Measurements from ENCODE around the gene VIPR2. TPM values are rescaled to one million over a fixed set of nuclear protein-coding genes. Genes with fewer than 3 reads are reported as not detected.
"Not testable (repeated sequence)": the region's sequence is repeated elsewhere in the genome, so short reads cannot be mapped to it uniquely, and the experiment has no call there.

The VIPR2 gene, protein sequence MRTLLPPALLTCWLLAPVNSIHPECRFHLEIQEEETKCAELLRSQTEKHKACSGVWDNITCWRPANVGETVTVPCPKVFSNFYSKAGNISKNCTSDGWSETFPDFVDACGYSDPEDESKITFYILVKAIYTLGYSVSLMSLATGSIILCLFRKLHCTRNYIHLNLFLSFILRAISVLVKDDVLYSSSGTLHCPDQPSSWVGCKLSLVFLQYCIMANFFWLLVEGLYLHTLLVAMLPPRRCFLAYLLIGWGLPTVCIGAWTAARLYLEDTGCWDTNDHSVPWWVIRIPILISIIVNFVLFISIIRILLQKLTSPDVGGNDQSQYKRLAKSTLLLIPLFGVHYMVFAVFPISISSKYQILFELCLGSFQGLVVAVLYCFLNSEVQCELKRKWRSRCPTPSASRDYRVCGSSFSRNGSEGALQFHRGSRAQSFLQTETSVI
- not detected in 2 replicates for total RNA-seq
- not detected for polyA plus RNA-seq (2012)

DNA sequence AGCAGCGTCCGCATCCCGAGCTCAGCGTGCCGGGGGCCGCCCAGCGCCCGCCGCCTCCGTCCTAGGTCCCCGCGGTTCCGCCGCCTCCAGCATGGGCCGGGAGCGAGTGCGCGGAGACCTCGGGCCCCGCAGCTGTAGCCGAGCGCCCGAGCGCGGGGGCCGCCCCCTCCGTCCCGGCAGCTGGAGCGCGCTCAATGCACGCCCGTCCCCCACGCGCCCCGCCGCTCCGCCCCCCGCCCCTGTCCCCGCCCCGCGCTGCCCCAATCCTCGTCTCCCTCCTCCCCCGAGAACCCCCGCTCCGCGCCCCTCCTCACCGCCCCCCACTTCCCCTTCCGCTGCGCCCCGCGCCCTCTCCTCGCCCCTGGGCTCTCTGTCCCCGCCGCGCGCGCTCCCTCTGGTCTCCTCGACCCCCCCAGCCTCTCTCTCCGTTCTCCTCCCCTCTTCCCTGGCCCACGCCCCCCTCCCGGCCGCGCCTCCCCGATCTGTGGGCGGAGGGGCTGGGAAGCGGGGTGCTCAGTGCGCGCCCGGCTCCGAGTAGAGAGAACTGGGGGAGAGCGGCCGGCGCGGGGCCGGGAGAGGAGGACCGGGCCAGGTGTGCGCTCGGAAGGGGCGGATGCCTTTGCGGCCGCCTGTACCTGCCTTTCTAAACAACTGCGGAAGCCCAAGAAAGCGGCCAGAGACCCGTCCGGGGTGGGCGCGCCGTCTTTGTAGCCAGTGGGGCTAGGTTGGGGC is at the start of gene VIPR2:
Gene VIPR2, minus strand, starts transcription at position 110 of the 732 bp plus-strand sequence. Its CDS starts 96 bp downstream, at position 14.
- no peak for DNase-seq (ENCODE audit: low read depth)

DNA sequence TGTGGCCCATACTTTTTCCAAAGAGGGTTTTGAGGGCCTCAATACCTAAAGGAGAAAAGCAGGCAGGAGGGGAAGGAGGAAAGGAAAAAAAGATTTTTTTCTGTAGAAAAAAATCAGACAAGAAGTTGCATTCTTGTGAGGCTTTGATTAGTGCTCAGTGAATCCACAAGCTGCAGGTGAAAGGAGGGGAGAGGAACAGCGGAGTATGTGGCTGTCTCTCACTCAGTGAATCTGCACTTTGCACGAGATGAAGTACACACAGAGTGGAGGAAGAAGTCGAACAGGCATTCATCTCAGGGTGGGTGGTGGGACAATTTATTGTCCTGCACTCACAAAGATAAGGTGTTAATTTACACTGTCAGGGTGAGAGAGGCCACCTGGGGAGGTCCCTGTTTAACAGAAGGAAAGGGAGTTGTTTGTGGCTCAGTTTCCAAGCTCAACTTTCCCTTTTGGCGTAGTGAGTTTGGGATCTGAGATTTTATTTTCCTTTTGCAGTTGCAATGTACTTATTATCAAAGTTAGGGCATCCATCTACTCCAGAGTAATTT is 49.0 kb upstream of the VIPR2 start:
- no peak for DNase-seq (ENCODE audit: low read depth)

DNA sequence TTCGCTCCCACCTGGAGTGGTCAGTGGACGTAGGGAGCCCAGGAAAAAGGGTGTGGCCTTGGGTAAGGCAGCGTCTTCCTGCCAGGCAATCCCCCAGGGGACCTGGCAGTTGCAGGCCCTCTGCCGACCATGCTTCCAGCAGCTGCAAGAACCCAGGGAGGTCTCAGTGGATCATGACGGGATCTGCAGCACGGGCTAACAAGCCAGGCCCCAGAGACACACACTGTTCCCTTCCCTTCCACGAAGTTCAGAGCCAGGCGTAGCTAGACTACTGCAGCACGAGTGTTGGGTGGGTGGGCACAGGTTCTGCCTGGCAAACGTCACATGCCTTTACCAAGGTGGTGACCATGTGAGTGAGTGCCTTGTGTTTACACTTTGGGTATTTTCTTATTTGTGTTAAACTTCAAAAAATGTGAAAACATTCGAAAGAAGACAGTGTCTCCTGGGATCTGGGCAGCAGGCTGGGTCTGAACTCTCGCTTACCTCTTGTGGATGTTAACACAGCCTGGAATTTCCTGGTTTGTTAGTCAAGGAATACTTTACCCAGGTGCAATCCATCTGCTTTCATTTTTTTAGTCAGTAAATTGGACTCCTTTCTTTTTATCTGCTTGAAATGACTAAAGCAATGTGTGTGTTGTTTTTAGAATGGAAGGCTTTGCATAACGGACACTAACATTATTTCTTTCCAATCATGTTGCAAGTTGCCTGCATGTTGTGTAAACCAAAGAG is 48.2 kb upstream of the VIPR2 start:
- no peak for DNase-seq (ENCODE audit: low read depth)

DNA sequence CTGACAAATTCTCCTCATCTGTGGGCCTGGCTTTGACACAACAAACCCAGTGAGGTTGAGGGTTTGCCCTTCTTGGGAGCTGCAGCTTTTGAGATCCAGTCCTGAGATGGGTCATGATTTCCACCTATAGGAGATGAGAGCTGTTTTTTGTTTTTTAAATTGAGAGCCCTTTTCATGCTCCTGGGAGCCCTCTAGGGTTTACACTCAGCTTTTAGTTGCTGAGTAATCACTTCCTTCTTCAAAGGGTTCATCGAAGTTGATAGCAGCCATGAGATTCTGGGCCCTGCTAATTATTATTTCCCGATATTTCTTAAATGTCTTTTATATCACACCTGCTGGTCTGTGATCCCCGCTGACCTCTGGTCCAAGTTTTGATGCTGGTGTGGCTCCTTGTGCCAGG is 47.3 kb upstream of the VIPR2 start:
- no peak for DNase-seq (ENCODE audit: low read depth)

DNA sequence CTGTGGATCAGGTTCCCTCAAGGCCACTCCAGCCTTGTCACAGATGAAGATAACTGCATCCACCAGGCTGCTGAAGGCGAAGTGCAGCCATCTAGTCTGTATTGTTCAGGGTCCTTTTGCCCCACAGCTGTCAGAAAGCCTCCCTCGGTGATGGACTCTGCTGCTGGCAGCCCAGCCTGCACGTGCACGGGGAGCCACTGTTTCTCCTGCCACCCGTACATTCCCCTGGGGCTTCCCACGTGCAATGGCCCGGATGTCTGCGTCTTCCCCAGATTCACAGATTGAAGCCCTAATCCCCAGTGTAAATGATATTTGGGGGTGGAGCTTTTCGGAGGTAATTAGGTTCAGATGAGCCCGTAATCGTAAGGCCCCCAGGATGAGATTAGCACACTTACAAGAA is 46.6 kb upstream of the VIPR2 start:
- DNase-seq (ENCODE audit: low read depth) = no peak

DNA sequence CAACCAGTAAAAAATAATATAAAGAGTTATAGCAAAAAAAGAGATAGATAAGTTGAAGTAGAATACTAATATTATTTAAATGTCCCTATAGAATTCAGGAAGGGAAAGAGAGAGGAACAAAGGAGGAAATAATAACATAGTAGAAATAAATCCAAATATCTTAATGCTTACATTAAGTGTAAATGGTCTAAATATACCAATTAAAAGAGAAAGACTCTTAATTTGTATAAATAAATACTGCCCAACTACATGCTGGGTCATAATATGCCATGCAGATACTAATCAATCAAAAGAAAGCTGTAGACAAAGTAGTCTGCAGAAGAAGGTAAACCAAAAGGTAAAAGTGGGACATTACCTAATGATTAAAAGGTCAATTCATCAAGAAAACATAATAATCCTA is 43.3 kb upstream of the VIPR2 start:
- no peak for DNase-seq (ENCODE audit: low read depth)

DNA sequence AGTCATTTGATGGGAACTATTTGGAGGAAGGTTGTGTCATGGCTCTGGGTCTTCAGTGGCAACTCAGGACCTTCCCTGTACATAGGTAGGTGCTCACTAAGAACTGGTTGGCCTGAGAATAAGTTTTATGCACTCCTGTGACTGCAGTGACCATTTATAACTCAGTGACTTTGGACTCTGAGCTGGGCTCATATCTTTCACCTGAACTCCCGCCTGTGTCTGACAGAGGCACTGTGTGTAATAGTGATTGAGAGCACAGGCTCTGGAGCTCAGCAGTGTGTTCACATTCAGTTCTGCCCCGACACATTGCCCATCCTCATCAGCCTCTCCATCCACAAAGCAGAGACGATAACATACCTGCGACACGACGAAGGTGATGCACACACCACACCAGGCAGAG is 34.6 kb upstream of the VIPR2 start:
- DNase-seq (ENCODE audit: low read depth) = no peak

DNA sequence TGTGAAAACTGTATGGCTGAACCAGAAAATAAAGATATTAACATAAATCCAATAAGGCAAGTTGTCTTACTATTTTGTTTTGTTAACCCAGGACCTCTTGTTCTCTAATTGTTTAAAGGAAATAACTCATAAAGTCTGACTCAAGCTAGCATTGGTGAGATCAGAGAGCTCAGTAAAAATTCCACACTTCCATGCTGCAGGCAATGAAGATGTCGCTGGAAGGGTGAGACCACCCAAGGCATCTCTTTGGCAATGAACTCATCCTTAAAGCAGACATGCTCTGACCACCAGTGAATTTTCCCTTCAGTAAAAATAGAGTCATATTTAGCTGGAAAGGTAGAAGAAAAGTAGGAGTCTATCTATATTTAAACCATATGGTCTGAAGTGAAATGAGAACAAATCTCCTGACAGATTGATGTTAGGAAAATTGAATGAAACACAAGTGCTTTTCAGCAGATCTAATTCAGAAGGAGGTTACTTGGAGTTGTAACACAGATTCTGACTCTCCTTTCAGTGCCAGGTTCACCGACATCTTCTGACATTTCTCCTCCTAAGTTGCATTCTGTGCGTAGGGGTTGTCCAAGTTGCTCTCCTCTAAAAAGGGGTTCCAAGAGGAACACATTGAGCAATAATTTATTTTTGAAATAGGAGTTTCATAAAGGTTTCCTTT is 32.8 kb upstream of the VIPR2 start:
- DNase-seq (ENCODE audit: low read depth) = no peak

DNA sequence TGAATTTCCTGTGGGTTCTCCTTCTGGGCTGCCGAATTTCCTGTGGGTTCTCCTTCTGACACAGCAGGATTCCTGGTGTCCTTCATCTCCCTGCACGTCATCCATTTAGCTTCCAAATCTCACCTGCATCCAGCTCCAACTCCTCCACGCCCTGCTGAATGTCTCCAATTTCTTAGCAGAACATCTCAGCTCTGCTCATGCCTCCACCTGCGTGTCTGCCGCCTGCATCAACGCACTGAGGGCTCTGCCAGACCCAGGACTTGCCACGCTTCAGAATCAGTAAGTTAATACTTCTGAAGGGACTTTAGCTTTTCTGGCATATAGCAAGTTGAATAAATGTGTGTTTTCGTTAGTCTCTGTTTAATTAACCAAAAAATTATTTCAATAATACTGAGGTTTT is 31.1 kb upstream of the VIPR2 start:
- no peak for DNase-seq (ENCODE audit: low read depth)

DNA sequence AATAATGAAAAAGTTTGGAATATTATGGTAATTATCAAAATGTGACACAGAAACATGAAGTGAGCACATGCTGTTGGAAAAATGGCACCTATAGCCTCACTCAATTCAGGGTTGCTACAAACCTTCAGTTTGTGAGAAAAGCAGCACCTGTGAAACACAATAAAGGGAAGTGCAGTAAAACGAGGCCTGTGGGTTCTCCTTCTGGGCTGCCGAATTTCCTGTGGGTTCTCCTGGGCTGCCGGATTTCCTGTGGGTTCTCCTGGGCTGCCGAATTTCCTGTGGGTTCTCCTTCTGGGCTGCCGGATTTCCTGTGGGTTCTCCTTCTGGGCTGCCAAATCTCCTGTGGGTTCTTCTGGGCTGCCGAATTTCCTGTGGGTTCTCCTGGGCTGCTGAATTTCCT is 30.4 kb upstream of the VIPR2 start:
- DNase-seq (ENCODE audit: low read depth) = not testable (repeated sequence)

DNA sequence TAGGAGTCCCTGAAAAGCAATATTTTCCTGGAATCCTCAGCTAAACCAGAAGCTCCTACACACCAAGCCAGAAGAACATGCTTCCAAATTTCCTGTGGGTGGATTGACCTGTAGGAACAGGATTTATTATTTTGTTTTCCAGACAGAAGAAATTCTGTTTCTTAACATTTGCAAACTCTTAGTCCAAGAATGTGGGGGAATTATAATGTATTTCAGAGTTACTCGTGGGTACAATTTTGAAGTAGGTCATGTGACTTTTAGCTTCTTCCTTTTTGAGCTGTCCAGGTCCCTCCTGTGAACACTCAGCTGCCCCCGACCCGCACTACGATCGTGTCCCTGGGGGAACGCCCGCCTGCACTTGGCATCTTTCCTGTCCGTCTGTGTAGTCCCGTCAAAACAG is 27.7 kb upstream of the VIPR2 start:
- DNase-seq (ENCODE audit: low read depth) = no peak

DNA sequence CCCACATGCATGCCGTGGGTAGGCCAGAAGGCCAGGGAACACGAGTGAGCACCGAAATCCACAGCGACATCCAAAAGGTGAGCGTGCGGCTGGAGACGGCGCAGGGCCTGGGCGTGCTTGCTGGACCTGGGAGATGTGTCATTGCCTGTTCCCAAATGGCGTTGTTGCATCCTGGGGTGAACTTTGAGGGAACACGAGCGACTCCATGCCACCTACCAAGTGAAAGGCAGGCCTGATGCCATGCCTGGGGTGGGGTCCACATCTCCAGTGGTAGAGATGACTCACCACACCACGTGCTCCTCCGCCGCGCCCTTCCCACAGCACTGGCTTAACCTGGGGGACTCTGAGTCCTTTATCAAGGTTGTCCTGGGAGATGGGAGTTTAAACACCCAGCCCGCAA is 24.7 kb upstream of the VIPR2 start:
- no peak for DNase-seq (ENCODE audit: low read depth)

DNA sequence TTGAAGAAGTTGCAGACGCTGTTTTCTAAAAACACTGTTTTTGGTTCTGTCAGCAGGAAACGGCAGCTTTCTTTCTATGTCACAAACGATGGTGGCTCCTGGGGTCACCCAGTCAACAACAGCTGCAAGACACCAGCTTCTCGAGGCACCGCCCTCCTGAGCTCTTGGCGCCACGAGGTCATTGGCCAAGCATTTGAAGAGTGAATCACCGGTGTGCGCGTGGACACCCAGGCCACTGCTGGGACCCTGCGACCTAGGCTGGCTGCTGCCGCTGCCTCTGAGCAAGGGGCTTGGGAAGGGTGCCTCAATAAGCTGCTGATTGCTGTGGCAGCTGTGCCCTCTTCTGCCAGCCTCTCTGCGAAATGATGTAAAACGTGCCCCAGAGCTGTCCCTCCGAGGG is 22.5 kb upstream of the VIPR2 start:
- DNase-seq (ENCODE audit: low read depth) = no peak

DNA sequence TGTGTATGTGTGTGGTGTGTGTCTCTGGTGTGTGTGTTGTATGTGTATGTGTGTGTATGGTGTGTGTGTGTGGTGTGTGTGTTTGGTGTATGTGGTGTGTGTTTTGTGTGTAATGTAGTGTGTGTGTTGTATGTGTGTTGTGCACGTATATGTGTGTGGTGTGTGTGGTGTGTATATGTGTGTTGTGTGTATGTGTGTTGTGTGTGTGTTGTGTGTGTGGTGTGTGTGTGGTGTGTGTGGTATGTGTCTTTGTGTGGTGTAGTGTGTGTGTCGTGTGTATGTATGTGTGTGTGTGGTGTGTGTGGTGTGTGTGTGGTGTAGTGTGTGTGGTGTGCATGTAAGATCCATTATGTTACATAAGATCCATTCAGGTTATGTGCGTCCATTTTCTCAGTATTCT is 21.9 kb upstream of the VIPR2 start:
- DNase-seq (ENCODE audit: low read depth) = no peak

DNA sequence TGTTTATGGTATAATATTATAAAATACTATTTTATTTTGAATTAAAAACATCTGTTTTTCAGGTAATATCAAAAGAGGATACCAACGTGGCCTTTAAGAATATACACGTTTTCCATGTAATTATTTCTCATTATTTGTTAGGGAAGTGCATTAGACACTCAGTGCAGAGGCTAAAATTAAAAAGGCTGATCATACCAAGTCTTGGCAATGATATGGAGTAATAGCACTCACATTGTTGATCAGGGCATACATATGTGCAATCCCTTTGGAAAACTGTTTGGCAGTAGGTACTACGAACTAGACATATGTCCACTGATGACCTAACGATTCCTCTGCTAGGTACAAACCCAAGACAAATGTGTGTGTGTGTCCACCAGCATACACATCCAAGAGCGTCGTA is 20.7 kb upstream of the VIPR2 start:
- DNase-seq (ENCODE audit: low read depth) = no peak

DNA sequence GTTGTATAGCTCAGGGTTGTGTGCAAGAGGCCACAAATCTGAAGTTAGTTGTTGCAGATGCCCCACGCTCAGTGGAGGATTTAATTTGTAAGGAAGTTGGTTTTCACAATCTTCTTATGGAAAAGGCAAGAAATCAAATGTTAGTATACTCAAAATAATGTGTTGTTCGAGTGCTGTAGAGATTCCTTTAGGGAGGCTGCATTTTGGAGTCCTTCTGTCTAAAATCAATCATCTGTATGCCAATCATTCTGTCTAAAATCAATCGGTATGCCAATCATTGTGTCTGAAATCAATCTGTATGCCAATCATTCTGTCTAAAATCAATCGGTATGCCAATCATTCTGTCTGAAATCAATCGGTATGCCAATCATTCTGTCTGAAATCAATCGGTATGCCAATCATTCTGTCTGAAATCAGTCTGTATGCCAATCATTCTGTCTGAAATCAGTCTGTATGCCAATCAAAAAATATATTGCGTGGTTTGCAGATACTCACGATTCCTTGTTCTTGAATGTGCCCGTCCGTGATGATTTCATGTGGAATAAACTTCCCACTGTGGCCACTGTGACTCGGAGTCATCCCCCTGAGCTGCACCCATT is 19.1 kb upstream of the VIPR2 start:
- DNase-seq (ENCODE audit: low read depth) = not testable (repeated sequence)

DNA sequence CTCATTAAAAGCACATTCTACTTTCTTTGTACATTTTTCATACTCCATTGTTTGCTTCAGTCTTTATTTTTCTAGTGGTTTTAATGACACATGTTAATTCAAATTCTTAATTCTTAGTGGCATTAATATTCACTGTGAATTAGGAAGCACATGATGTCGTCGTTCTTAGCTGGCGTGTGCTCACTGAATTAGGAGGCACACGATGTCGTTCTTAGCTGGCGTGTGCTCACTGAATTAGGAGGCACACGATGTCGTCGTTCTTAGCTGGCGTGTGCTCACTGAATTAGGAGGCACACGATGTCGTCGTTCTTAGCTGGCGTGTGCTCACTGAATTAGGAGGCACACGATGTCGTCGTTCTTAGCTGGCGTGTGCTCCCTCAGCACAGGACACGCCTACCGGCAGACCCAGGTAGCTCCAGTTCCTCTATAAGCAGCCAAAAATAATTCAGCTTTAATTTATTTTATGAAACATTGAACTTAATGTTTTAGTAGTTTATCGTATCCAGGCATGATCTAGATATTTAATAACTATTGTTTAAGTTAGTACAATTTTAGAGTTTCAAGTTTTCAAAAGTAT is 17.5 kb upstream of the VIPR2 start:
- not testable (repeated sequence) for DNase-seq (ENCODE audit: low read depth)

DNA sequence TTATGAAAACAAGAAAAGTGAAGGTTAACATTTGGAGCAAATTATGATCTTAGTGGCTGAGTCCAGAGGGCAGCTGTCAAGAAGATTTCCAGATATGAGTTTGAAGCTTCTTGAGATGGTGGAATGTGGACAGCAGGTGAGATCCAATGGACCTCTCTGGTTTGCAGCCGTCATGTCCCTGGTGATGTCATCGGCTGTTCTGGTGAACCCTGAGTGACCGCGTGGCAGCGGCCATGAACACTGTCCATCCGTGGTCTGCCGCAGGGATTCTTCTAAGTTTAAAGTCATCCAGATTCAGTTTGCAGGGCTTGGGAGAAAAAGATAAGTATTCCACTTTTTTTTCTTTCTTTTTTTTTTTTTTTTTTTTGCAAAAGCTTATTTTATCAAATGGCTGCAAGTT is 15.8 kb upstream of the VIPR2 start:
- DNase-seq (ENCODE audit: low read depth) = no peak

DNA sequence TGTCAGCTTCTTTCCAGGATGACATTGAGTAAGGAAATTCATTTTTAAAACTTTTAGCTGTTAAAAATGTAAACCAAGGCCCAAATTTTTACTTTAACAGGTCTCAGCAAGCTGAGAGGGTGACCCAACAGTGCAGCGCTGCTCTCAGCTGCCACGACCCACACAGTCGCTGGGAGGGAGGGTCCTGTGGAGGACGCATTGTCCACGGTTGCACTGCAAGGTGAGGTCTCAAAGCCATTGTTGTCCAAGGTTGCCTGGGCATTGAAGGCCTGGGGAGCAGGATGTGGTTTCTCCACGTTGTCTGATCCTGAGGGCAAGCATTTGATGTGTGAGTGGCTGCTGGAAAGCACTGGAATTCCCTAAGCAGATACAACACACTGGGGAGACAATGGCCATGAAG is 15.1 kb upstream of the VIPR2 start:
- no peak for DNase-seq (ENCODE audit: low read depth)

DNA sequence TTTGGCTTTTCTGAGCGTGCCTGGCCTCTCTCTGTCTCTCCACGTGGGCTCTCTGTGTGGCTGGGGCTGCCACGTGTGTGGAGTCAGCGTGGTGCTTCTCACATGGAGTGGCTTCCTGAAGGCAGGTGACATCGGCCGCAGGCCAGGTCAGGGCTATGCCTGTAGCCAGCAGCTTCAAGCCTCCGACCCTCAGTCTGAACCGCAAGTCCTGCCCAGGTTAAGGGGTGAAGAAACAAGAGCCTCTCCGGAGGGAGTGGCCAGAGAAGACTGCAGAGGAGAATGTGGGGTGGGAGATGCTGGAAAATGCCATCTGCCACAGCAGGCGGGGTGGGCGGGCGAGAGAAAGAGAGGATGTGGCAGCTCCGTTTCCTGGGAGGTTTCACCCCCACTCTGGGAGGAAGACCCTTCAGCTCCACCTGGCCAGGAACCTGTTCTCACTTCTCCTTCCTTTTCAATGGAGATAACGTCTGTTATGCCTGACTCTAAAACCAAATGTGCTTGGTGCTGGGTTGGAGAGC is 14.3 kb upstream of the VIPR2 start:
- no peak for DNase-seq (ENCODE audit: low read depth)
